Measurements from ENCODE around the gene CYP4F22. TPM values are rescaled to one million over a fixed set of nuclear protein-coding genes. Genes with fewer than 3 reads are reported as not detected.
A peak's percentile ranks its signal among the peaks of the same experiment; 100 is the strongest.

CYP4F22 gene
- total RNA-seq, 3 donors from 2014 or later (not counting 1 experiment from before 2014, with no cell fraction given), result 2.2 to 3.1 (median 2.6) TPM

- H3K9me3 ChIP-seq (ENCODE audit: control insufficient read depth, insufficient read depth, low read length), result peaks cover 16% of the 10 kb centered on the region
- Mint-ChIP-seq H3K4me3 (no peak overlapping the region), H3K27ac (no peak overlapping the region), H3K27me3 (ENCODE audit: low read depth in 2 of 2) (peaks cover 0 to 4% of the 10 kb centered on the region in 2 donors), H3K4me1 (peaks cover 12 to 19% of the 10 kb centered on the region in 2 donors), H3K9me3 (no peaks in the 10 kb centered on the region), H3K36me3 (no peaks in the 10 kb centered on the region)
- 100% methylated on average over 1 of the region's 1 CpG for WGBS (ENCODE audit: insufficient coverage)
- H3K4me3 ChIP-seq (ENCODE audit: low read length), result no peak overlapping the region
- peaks cover 20% of the 10 kb centered on the region for H3K4me1 ChIP-seq (ENCODE audit: control insufficient read depth, insufficient read depth, low read length)
- no peak overlapping the region for H3K27ac ChIP-seq (ENCODE audit: low read length)
- DNase-seq (no peak), ATAC-seq (no peak)
- TF ChIP-seq CTCF (IDR thresholded peaks at IDR 0.05), result no peak
- H3K27me3 ChIP-seq (ENCODE audit: control insufficient read depth, insufficient read depth, low read length), result no peaks in the 10 kb centered on the region
- intact Hi-C loops (cut with micrococcal nuclease), result no loop called here
- H3K36me3 ChIP-seq (ENCODE audit: control insufficient read depth, insufficient read depth, low read length), result no peaks in the 10 kb centered on the region
Measured at GRCh38 chr19:15517778-15518177, 9.5 kb downstream of the CYP4F22 start.

- H3K27ac ChIP-seq (ENCODE audit: low read length), result no peak overlapping the region
Measured at GRCh38 chr19:15519433-15519976, 11.2 kb downstream of the CYP4F22 start.

GRCh38 chr19:15524781-15525180, 16.5 kb downstream of the CYP4F22 start:
- H3K27me3 ChIP-seq (ENCODE audit: control insufficient read depth, insufficient read depth, low read length), result no peaks in the 10 kb centered on the region
- H3K4me1 Mint-ChIP-seq, result no peaks in the 10 kb centered on the region
- no peaks in the 10 kb centered on the region for H3K27me3 Mint-ChIP-seq (ENCODE audit: low read depth in 2 of 2)
- no peak overlapping the region for H3K27ac Mint-ChIP-seq
- no peak for TF ChIP-seq CTCF (IDR thresholded peaks at IDR 0.05)
- 87% methylated on average over 5 of the region's 5 CpGs for WGBS (ENCODE audit: insufficient coverage)
- no peaks in the 10 kb centered on the region for H3K9me3 Mint-ChIP-seq
- no peak overlapping the region for H3K27ac ChIP-seq (ENCODE audit: low read length)
- H3K4me3 ChIP-seq (ENCODE audit: low read length), result no peak overlapping the region
- DNase-seq, result no peak
- intact Hi-C loops (cut with micrococcal nuclease), result no loop called here
- H3K4me1 ChIP-seq (ENCODE audit: control insufficient read depth, insufficient read depth, low read length), result no peaks in the 10 kb centered on the region
- H3K9me3 ChIP-seq (ENCODE audit: control insufficient read depth, insufficient read depth, low read length), result peaks cover 2% of the 10 kb centered on the region
- no peaks in the 10 kb centered on the region for H3K36me3 ChIP-seq (ENCODE audit: control insufficient read depth, insufficient read depth, low read length)
- no peaks in the 10 kb centered on the region for H3K36me3 Mint-ChIP-seq
- H3K4me3 Mint-ChIP-seq, result no peak overlapping the region
- no peak for ATAC-seq

More at GRCh38 chr19:15519433-15519976, 11.2 kb downstream of the CYP4F22 start:
- no peak for ATAC-seq
- no peaks in the 10 kb centered on the region for H3K9me3 Mint-ChIP-seq
- H3K4me3 ChIP-seq (ENCODE audit: low read length), result no peak overlapping the region
- peak overlapping the region in 1 of 2 donors; percentile 7 for H3K27ac Mint-ChIP-seq
- H3K27me3 Mint-ChIP-seq (ENCODE audit: low read depth in 2 of 2), result peaks cover 0 to 4% of the 10 kb centered on the region in 2 donors
- whole genome bisulfite sequencing (ENCODE audit: insufficient coverage), result 83% methylated on average over 6 of the region's 6 CpGs
- intact Hi-C loops (cut with micrococcal nuclease), result no loop called here
- H3K4me3 Mint-ChIP-seq, result no peak overlapping the region
- peaks cover 15% of the 10 kb centered on the region for H3K4me1 ChIP-seq (ENCODE audit: control insufficient read depth, insufficient read depth, low read length)
- H3K4me1 Mint-ChIP-seq, result peaks cover 8 to 14% of the 10 kb centered on the region in 2 donors
- DNase-seq, result no peak
- H3K36me3 ChIP-seq (ENCODE audit: control insufficient read depth, insufficient read depth, low read length), result no peaks in the 10 kb centered on the region
- no peaks in the 10 kb centered on the region for H3K36me3 Mint-ChIP-seq
- peaks cover 16% of the 10 kb centered on the region for H3K9me3 ChIP-seq (ENCODE audit: control insufficient read depth, insufficient read depth, low read length)
- H3K27me3 ChIP-seq (ENCODE audit: control insufficient read depth, insufficient read depth, low read length), result no peaks in the 10 kb centered on the region
- TF ChIP-seq CTCF (IDR thresholded peaks at IDR 0.05), result no peak

GRCh38 chr19:15525291-15525690, 17.0 kb downstream of the CYP4F22 start:
- TF ChIP-seq CTCF (IDR thresholded peaks at IDR 0.05), result no peak
- no peak overlapping the region for H3K4me3 ChIP-seq (ENCODE audit: low read length)
- no peaks in the 10 kb centered on the region for H3K9me3 Mint-ChIP-seq
- peaks cover 4% of the 10 kb centered on the region for H3K9me3 ChIP-seq (ENCODE audit: control insufficient read depth, insufficient read depth, low read length)
- ATAC-seq (no peak), DNase-seq (no peak)
- H3K36me3 ChIP-seq (ENCODE audit: control insufficient read depth, insufficient read depth, low read length), result no peaks in the 10 kb centered on the region
- H3K27me3 Mint-ChIP-seq (ENCODE audit: low read depth in 2 of 2), result no peaks in the 10 kb centered on the region
- H3K27me3 ChIP-seq (ENCODE audit: control insufficient read depth, insufficient read depth, low read length), result no peaks in the 10 kb centered on the region
- intact Hi-C loops (cut with micrococcal nuclease), result no loop called here
- WGBS (ENCODE audit: insufficient coverage), result 90% methylated on average over 15 of the region's 15 CpGs
- H3K4me1 ChIP-seq (ENCODE audit: control insufficient read depth, insufficient read depth, low read length), result no peaks in the 10 kb centered on the region
- no peaks in the 10 kb centered on the region for H3K4me1 Mint-ChIP-seq
- H3K4me3 Mint-ChIP-seq, result no peak overlapping the region
- H3K27ac ChIP-seq (ENCODE audit: low read length), result no peak overlapping the region
- no peak overlapping the region for H3K27ac Mint-ChIP-seq
- no peaks in the 10 kb centered on the region for H3K36me3 Mint-ChIP-seq
